ENCODE results near the gene LPIN1. TPM values are rescaled to one million over a fixed set of nuclear protein-coding genes. Genes with fewer than 3 reads are reported as not detected.

LPIN1 gene
- total and polyA plus RNA-seq, 2 of the 13 experiments (the other 11 are each of a cell fraction or from before 2014, with no cell fraction given), result 9.7 to 19.4 TPM

DNA sequence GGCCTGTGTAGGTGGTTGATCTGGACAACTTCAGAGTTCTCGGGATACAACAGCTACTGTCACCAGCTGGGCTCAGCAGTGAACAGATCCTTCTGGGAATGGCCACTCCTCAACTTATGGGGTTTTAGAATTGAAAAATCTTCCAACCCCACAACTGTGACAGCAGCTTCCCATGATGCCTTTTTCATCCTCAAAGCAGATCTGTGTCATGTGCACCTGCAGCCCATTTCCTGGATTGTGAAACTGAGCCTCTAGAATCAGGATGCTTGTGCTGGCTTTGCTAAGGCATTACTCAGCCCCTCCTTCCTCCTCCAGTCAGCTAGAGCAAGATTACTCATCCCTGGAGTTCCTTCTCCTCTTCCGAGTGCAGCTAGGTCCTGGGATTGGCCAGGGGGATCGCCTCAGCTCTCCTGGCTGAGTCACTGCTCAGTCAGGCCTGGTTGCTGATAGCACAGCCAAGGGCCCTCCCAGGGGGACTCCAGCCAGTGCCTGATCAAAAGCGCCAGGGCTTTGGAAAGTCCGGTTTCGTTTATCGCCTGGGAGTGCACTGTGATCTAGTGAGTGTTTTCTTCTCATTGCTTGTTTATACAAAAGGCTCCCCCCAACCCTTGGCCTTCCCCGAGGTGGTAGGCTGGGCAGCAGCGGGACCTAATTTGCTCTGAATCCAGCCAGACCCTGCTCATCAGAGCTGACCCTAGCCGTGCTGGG lies 2.4 kb upstream of the LPIN1 start (continued):
- TF ChIP-seq, protein P1, sequence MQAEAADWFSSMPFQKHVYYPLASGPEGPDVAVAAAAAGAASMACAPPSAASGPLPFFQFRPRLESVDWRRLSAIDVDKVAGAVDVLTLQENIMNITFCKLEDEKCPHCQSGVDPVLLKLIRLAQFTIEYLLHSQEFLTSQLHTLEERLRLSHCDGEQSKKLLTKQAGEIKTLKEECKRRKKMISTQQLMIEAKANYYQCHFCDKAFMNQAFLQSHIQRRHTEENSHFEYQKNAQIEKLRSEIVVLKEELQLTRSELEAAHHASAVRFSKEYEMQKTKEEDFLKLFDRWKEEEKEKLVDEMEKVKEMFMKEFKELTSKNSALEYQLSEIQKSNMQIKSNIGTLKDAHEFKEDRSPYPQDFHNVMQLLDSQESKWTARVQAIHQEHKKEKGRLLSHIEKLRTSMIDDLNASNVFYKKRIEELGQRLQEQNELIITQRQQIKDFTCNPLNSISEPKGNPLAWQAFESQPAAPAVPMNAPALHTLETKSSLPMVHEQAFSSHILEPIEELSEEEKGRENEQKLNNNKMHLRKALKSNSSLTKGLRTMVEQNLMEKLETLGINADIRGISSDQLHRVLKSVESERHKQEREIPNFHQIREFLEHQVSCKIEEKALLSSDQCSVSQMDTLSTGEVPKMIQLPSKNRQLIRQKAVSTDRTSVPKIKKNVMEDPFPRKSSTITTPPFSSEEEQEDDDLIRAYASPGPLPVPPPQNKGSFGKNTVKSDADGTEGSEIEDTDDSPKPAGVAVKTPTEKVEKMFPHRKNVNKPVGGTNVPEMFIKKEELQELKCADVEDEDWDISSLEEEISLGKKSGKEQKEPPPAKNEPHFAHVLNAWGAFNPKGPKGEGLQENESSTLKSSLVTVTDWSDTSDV (CRISPR knock-in tag; IDR thresholded peaks at IDR 0.05), result no peak
- TF ChIP-seq POLR2AphosphoS2 (IDR thresholded peaks at IDR 0.05; ENCODE audit: low read depth, low read length) (no peak), ZMYM4 (CRISPR knock-in tag; IDR thresholded peaks at IDR 0.05) (peak; percentile 69), ZNF354B (CRISPR knock-in tag; IDR thresholded peaks at IDR 0.05) (no peak), ZNF598 (CRISPR knock-in tag; IDR thresholded peaks at IDR 0.05; ENCODE audit: borderline replicate concordance) (peak; percentile 84), ZNF709 (CRISPR knock-in tag; IDR thresholded peaks at IDR 0.05) (peak; percentile 50; the same call in 1 of the 2 replicates), SALL1 (CRISPR knock-in tag; IDR thresholded peaks at IDR 0.05) (peak; percentile 80), AKAP8 (CRISPR knock-in tag; IDR thresholded peaks at IDR 0.05) (0 out of 2 replicates have a peak, but pooled peaks have one; percentile 54), ZNF432 (CRISPR knock-in tag; IDR thresholded peaks at IDR 0.05; ENCODE audit: borderline replicate concordance) (no peak), NRL (CRISPR knock-in tag; IDR thresholded peaks at IDR 0.05; ENCODE audit: borderline replicate concordance) (peak; percentile 85), ETV6 (CRISPR knock-in tag; conservative IDR thresholded peaks at IDR 0.05) (peak; percentile 75; the same call in 1 of the 2 replicates), TGIF2 (CRISPR knock-in tag; IDR thresholded peaks at IDR 0.05) (peak; percentile 89; the same call in 1 of the 2 replicates), HHEX (CRISPR knock-in tag; IDR thresholded peaks at IDR 0.05) (0 out of 2 replicates have a peak, but pooled peaks have one; percentile 13), ZNF850 (CRISPR knock-in tag; conservative IDR thresholded peaks at IDR 0.05) (no peak), CENPX (CRISPR knock-in tag; IDR thresholded peaks at IDR 0.05) (no peak), SMAD9 (CRISPR knock-in tag; IDR thresholded peaks at IDR 0.05) (no peak), ZZZ3 (CRISPR knock-in tag; IDR thresholded peaks at IDR 0.05; ENCODE audit: borderline replicate concordance) (no peak), POLR2A (IDR thresholded peaks at IDR 0.05; ENCODE audit: insufficient read depth in 1 of 2, low read depth in 2 of 2, low read length in 2 of 2) (peak in 1 of 2 experiments; percentile 51; a peak in 3 of 4 replicates), ZNF703 (CRISPR knock-in tag; IDR thresholded peaks at IDR 0.05; ENCODE audit: borderline replicate concordance) (no peak), ZNF558 (CRISPR knock-in tag; IDR thresholded peaks at IDR 0.05; ENCODE audit: borderline replicate concordance) (0 out of 2 replicates have a peak, but pooled peaks have one; percentile 50)
- TF ChIP-seq, protein P2, sequence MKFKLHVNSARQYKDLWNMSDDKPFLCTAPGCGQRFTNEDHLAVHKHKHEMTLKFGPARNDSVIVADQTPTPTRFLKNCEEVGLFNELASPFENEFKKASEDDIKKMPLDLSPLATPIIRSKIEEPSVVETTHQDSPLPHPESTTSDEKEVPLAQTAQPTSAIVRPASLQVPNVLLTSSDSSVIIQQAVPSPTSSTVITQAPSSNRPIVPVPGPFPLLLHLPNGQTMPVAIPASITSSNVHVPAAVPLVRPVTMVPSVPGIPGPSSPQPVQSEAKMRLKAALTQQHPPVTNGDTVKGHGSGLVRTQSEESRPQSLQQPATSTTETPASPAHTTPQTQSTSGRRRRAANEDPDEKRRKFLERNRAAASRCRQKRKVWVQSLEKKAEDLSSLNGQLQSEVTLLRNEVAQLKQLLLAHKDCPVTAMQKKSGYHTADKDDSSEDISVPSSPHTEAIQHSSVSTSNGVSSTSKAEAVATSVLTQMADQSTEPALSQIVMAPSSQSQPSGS (CRISPR knock-in tag; IDR thresholded peaks at IDR 0.05), result peak; percentile 76
- TF ChIP-seq, protein P3, sequence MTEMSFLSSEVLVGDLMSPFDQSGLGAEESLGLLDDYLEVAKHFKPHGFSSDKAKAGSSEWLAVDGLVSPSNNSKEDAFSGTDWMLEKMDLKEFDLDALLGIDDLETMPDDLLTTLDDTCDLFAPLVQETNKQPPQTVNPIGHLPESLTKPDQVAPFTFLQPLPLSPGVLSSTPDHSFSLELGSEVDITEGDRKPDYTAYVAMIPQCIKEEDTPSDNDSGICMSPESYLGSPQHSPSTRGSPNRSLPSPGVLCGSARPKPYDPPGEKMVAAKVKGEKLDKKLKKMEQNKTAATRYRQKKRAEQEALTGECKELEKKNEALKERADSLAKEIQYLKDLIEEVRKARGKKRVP (CRISPR knock-in tag; IDR thresholded peaks at IDR 0.05), result peak in 1 of 2 experiments; percentile 63; a peak in 1 of 4 replicates
- TF ChIP-seq, protein P4, sequence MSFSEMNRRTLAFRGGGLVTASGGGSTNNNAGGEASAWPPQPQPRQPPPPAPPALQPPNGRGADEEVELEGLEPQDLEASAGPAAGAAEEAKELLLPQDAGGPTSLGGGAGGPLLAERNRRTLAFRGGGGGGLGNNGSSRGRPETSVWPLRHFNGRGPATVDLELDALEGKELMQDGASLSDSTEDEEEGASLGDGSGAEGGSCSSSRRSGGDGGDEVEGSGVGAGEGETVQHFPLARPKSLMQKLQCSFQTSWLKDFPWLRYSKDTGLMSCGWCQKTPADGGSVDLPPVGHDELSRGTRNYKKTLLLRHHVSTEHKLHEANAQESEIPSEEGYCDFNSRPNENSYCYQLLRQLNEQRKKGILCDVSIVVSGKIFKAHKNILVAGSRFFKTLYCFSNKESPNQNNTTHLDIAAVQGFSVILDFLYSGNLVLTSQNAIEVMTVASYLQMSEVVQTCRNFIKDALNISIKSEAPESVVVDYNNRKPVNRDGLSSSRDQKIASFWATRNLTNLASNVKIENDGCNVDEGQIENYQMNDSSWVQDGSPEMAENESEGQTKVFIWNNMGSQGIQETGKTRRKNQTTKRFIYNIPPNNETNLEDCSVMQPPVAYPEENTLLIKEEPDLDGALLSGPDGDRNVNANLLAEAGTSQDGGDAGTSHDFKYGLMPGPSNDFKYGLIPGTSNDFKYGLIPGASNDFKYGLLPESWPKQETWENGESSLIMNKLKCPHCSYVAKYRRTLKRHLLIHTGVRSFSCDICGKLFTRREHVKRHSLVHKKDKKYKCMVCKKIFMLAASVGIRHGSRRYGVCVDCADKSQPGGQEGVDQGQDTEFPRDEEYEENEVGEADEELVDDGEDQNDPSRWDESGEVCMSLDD (CRISPR knock-in tag; IDR thresholded peaks at IDR 0.05; ENCODE audit: borderline replicate concordance), result no peak
